ENCODE data around the gene SYCP1. TPM values are rescaled to one million over a fixed set of nuclear protein-coding genes. Genes with fewer than 3 reads are reported as not detected.
"Not testable (repeated sequence)": the region's sequence is repeated elsewhere in the genome, so short reads cannot be mapped to it uniquely, and the experiment has no call there.

SYCP1 gene
- total RNA-seq, result not detected in 2 replicates

GRCh38 chr1:114854693-114855320, at the start of gene SYCP1:
Gene SYCP1, plus strand, starts transcription at chr1:114854863. Its CDS starts 602 bp downstream, at chr1:114855465.
- DNase-seq (ENCODE audit: low read depth), result no peak

- no peak for DNase-seq (ENCODE audit: low read depth)
These were observed 34.8 kb upstream of the SYCP1 start for GRCh38 chr1:114819869-114820268.

- DNase-seq (ENCODE audit: low read depth), result no peak
These were observed 34.3 kb upstream of the SYCP1 start for GRCh38 chr1:114820392-114820791.

- no peak for DNase-seq (ENCODE audit: low read depth)
These were observed 32.7 kb upstream of the SYCP1 start for GRCh38 chr1:114821978-114822377.

- peak; percentile 16 for DNase-seq (ENCODE audit: low read depth)
These were observed 26.4 kb upstream of the SYCP1 start for GRCh38 chr1:114828251-114828650.

GRCh38 chr1:114830075-114830474, 24.6 kb upstream of the SYCP1 start:
- not testable (repeated sequence) for DNase-seq (ENCODE audit: low read depth)

- peak; percentile 5 for DNase-seq (ENCODE audit: low read depth)
These were observed 23.2 kb upstream of the SYCP1 start for GRCh38 chr1:114831276-114831994.

GRCh38 chr1:114832057-114832456, 22.6 kb upstream of the SYCP1 start:
- no peak for DNase-seq (ENCODE audit: low read depth)

- no peak for DNase-seq (ENCODE audit: low read depth)
These were observed 21.2 kb upstream of the SYCP1 start for GRCh38 chr1:114833421-114833820.

- DNase-seq (ENCODE audit: low read depth), result no peak
These were observed 10.4 kb upstream of the SYCP1 start for GRCh38 chr1:114844270-114844669.

- no peak for DNase-seq (ENCODE audit: low read depth)
These were observed 1.1 kb upstream of the SYCP1 start for GRCh38 chr1:114853584-114853983.

GRCh38 chr1:114861384-114861783, 6.7 kb downstream of the SYCP1 start:
- no peak for DNase-seq (ENCODE audit: low read depth)

GRCh38 chr1:114892194-114892918, 37.7 kb downstream of the SYCP1 start:
- DNase-seq (ENCODE audit: low read depth), result no peak

- DNase-seq (ENCODE audit: low read depth), result no peak
These were observed 42.1 kb downstream of the SYCP1 start for GRCh38 chr1:114896795-114897194.

GRCh38 chr1:114901814-114902213, 47.2 kb downstream of the SYCP1 start:
- DNase-seq (ENCODE audit: low read depth), result no peak

- no peak for DNase-seq (ENCODE audit: low read depth)
These were observed 47.7 kb downstream of the SYCP1 start for GRCh38 chr1:114902343-114902742.

GRCh38 chr1:114903480-114903879, 48.8 kb downstream of the SYCP1 start:
- no peak for DNase-seq (ENCODE audit: low read depth)

GRCh38 chr1:114915720-114916119, 61.1 kb downstream of the SYCP1 start:
- DNase-seq (ENCODE audit: low read depth), result not testable (repeated sequence)

- no peak for DNase-seq (ENCODE audit: low read depth)
These were observed 71.9 kb downstream of the SYCP1 start for GRCh38 chr1:114926607-114927006.

GRCh38 chr1:114927401-114927800, 72.7 kb downstream of the SYCP1 start:
- DNase-seq (ENCODE audit: low read depth), result no peak

GRCh38 chr1:114956570-114956969, 101.9 kb downstream of the SYCP1 start:
- DNase-seq (ENCODE audit: low read depth), result peak; percentile 38

- DNase-seq (ENCODE audit: low read depth), result no peak
These were observed 104.8 kb downstream of the SYCP1 start for GRCh38 chr1:114959423-114959822.

GRCh38 chr1:114976891-114977290, 122.2 kb downstream of the SYCP1 start:
- no peak for DNase-seq (ENCODE audit: low read depth)

All from renal cortical epithelial cell (primary cell).